ENCODE data around the gene NXF2.
"Not testable (repeated sequence)": the region's sequence is repeated elsewhere in the genome, so short reads cannot be mapped to it uniquely, and the experiment has no call there.

The NXF2 gene, protein sequence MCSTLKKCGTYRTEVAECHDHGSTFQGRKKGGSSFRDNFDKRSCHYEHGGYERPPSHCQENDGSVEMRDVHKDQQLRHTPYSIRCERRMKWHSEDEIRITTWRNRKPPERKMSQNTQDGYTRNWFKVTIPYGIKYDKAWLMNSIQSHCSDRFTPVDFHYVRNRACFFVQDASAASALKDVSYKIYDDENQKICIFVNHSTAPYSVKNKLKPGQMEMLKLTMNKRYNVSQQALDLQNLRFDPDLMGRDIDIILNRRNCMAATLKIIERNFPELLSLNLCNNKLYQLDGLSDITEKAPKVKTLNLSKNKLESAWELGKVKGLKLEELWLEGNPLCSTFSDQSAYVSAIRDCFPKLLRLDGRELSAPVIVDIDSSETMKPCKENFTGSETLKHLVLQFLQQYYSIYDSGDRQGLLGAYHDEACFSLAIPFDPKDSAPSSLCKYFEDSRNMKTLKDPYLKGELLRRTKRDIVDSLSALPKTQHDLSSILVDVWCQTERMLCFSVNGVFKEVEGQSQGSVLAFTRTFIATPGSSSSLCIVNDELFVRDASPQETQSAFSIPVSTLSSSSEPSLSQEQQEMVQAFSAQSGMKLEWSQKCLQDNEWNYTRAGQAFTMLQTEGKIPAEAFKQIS

GRCh38 chrX:102246893-102247292 lies at the start of gene NXF2:
Gene NXF2, plus strand, starts transcription at chrX:102247167. Its CDS starts 59,912 bp downstream, at chrX:102307079.
- DNase-seq (ENCODE audit: low read depth in 2 of 2): not testable (repeated sequence)

- not testable (repeated sequence) for DNase-seq (ENCODE audit: low read depth in 2 of 2)
Observed at GRCh38 chrX:102207940-102208339, 39.0 kb upstream of the NXF2 start.

GRCh38 chrX:102214986-102215385 lies 32.0 kb upstream of the NXF2 start, which contains the start of gene TCP11X1:
Gene TCP11X1, plus strand, starts transcription at chrX:102215301.
- DNase-seq (ENCODE audit: low read depth in 2 of 2): not testable (repeated sequence)

DNA sequence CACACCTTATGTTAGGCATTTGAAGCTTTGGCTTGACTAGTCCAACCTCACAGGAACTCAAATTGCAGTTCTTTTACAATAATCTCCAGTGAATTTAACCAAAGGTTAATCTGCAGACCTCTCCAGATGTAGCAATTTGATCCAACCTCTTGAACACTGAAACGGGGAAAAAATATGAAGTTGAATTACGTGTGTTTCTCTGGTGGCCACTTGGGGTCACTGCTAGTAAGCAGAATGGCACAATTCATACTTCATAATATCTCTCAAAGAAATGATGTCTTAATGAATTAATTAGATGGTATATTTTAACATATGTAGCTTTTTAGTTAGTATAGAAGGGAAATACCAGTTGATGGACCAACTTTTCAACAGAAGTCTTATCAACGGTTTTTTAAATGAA lies 30.5 kb upstream of the NXF2 start:
- DNase-seq (ENCODE audit: low read depth in 2 of 2): not testable (repeated sequence)

DNA sequence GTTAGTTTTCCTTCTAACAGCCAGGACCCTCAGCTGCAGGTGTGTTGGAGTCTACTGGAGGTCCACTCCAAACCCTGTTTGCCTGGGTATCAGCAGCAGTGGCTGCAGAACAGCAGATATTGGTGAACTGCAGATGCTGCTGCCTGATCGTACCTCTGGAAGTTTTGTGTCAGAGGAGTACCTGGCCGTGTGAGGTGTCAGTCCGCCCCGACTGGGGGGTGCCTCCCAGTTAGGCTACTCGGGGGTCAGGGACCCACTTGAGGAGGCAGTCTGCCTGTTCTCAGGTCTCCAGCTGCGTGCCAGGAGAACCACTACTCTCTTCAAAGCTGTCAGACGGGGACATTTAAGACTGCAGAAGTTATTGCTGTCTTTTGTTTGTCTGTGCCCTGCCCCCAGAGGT lies 11.3 kb upstream of the NXF2 start:
- not testable (repeated sequence) for DNase-seq (ENCODE audit: low read depth in 2 of 2)

DNA sequence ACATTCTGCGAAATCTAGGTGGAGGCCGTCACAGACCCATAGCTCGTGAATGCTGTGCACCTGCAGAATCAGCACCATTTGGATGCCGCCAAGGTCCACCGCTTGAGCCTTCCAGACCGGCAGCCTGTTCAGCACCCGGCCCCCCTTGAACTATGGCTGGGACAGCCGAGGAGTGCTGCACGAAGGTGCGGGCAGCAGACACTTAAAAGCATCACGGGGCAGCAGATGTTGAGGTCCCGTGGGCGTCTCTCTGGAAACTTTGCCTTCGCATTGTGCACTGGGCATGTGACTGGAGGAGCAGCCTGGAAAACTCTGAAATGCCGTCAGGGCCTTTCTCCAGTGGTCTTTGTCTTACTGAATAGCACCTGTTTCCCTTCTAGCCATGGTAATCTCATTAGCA lies 6.7 kb upstream of the NXF2 start:
- DNase-seq (ENCODE audit: low read depth in 2 of 2): not testable (repeated sequence)

DNA sequence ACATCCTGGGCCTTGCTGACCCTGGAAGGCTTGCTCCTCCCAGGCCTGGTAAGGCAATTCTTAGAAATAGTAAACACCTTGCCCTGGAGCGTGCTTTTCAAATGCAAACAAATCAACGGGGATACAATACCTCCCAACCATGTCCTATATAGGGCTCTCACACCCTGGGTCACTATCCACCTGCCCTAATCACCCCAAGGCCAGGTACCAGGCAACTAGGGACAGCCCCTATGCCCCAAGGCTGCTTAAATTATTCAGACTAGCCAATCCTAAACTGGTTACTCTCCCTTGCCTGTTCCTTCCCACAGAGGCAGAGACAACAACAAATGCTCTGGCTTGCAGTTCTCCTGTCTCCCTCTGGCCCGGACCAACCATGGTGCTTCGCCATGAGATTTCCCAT lies 25.3 kb downstream of the NXF2 start:
- not testable (repeated sequence) for DNase-seq (ENCODE audit: low read depth in 2 of 2)

- DNase-seq (ENCODE audit: low read depth in 2 of 2): no peak
Observed at GRCh38 chrX:102338162-102338561, 91.2 kb downstream of the NXF2 start.

DNA sequence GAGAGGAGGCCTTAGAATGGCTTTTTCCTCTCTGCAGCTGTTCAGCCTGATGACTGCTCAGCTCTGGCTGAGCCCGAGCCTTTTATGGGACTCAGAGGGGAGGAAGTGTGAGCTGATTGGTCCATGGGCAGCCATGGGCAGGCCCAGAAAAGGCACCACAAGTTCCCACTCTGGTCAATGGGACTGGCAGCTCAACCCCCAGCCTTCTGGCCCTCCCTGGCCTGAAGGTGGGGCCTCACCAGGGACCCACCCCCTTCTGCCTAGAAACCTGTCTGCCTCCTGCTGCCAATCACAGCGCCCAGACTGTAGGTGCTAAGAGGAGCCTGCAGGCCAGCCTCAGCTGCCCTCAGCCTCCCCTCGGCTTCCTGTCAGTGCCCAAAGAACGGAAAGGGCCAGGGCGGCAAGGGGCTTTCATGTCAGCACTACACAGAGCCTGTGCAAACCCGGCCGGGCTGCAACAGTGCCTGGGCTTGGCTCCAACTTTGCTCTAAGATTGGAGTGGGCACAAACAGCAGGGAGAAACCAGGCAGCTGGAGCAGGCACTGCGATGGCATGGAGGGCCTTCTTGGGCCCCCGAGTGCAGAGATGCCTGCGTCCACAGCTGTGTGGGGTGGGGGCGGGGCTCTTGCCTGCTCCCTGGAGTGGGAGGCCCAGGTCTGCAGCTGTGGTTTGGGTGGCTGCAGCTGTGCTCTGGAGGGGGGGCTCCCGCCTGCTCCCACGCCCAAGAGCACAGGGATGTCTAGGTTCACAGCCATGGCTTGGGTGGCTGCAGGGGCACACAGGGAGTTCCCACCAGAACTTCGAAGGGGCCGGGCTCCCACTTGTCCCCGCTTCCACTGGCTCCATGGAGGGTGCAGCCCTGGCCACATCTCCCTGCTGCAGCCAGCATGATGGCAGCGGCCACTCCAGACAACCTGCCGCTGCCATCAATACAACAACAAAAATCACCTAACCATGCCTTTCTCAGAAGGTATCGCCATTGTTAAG lies 92.6 kb downstream of the NXF2 start:
- no peak for DNase-seq (ENCODE audit: low read depth in 2 of 2)

DNA sequence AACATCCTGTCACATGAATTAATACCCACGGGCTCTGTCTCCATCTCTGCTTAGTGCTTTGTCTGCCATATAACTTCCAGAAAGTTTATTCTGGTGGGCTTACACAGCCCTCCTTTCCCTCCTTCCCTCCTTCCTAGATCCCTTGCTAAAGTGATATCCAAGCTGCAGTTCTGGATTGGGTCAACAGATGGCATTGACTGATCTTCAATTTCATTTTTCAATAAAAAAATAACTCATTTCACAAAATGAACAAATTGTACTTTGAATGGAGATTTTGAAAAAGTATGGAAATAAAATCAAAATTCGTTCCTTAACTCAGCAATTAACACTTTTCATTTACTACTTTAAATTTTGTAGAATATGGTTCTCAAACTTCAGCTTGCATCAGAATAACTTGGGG lies 94.9 kb downstream of the NXF2 start:
- no peak for DNase-seq (ENCODE audit: low read depth in 2 of 2)

- DNase-seq (ENCODE audit: low read depth in 2 of 2): peak; percentile 34 to 52
Observed at GRCh38 chrX:102345916-102346315, 98.9 kb downstream of the NXF2 start.
